Measurements from ENCODE around the gene UBE2F. TPM values are rescaled to one million over a fixed set of nuclear protein-coding genes. Genes with fewer than 3 reads are reported as not detected.

Gene UBE2F
- total and polyA plus RNA-seq, 5 experiments from 2014 or later: 33.9 to 67.3 (median 41.5) TPM

Other genes starting within 250 kb of the UBE2F start
- 1 to 10 TPM in 1 of 2 experiments, under 1 TPM in 1; 0.91 to 1.0 TPM for gene RBM44, start 168.2 kb upstream of the UBE2F start, total RNA-seq
- under 1 TPM in 1 of 3 donors, not detected in 2; 0.80 TPM for gene RBM44, start 168.2 kb upstream of the UBE2F start, polyA plus RNA-seq
- gene RAMP1, start 107.4 kb upstream of the UBE2F start, total RNA-seq: not detected
- 1 to 10 TPM in 1 of 3 donors, not detected in 2; 1.1 TPM for gene RAMP1, start 107.4 kb upstream of the UBE2F start, polyA plus RNA-seq
- gene SCLY, start 94.0 kb downstream of the UBE2F start, total RNA-seq: 10 to 100 TPM; 31.0 to 31.2 TPM
- 10 to 100 TPM; 10.8 to 17.1 (median 10.9) TPM for gene SCLY, start 94.0 kb downstream of the UBE2F start, polyA plus RNA-seq
- under 1 TPM; 0.16 to 0.34 TPM for gene ESPNL, start 133.3 kb downstream of the UBE2F start, total RNA-seq
- gene ESPNL, start 133.3 kb downstream of the UBE2F start, polyA plus RNA-seq: not detected
- gene KLHL30, start 171.7 kb downstream of the UBE2F start, total RNA-seq: not detected
- gene KLHL30, start 171.7 kb downstream of the UBE2F start, polyA plus RNA-seq: not detected
- not detected for gene ERFE, start 192.0 kb downstream of the UBE2F start, total RNA-seq
- not detected for gene ERFE, start 192.0 kb downstream of the UBE2F start, polyA plus RNA-seq
- gene ILKAP, start 236.7 kb downstream of the UBE2F start, total RNA-seq: 100 to 1,000 TPM in 1 of 2 experiments, 10 to 100 TPM in 1; 83.5 to 100 TPM
- 10 to 100 TPM; 39.1 to 42.1 (median 40.6) TPM for gene ILKAP, start 236.7 kb downstream of the UBE2F start, polyA plus RNA-seq